Endodermal cell (in vitro differentiated cells): ENCODE data around the gene CTAG2. TPM values are rescaled to one million over a fixed set of nuclear protein-coding genes. Genes with fewer than 3 reads are reported as not detected.

Experiments used
- DNase-seq: peaks from one replicate; pipeline ENCODE4 v3.0.0-alpha.2; 2017
- H3K27ac ChIP-seq: 2 replicates; pipeline ENCODE4 v1.5.1; 2013; ENCODE audit warnings: mild to moderate bottlenecking, low read depth, low read length, moderate library complexity
- H3K27me3 ChIP-seq: 2 replicates; pipeline ENCODE4 v1.6.1; 2013; ENCODE audit warnings: mild to moderate bottlenecking, low read length, moderate library complexity; ENCODE audit not compliant: insufficient read depth, control insufficient read depth, poor library complexity, severe bottlenecking
- H3K36me3 ChIP-seq: 2 replicates; pipeline ENCODE4 v1.7.0; 2013; ENCODE audit warnings: mild to moderate bottlenecking, low read length, moderate library complexity; ENCODE audit not compliant: control insufficient read depth, insufficient read depth
- H3K4me1 ChIP-seq: one replicate; pipeline ENCODE4 v1.7.0; 2013; ENCODE audit warnings: low read length; ENCODE audit not compliant: control insufficient read depth, insufficient read depth
- H3K4me3 ChIP-seq: 2 replicates; pipeline ENCODE4 v1.5.1; 2013; ENCODE audit warnings: mild to moderate bottlenecking, low read length, moderate library complexity
- H3K9ac ChIP-seq: 2 replicates; pipeline ENCODE4 v1.6.1; 2013; ENCODE audit warnings: mild to moderate bottlenecking, low read length, moderate library complexity; ENCODE audit not compliant: poor library complexity, severe bottlenecking; ENCODE audit errors: extremely low read depth
- H3K9me3 ChIP-seq: 2 replicates; pipeline ENCODE4 v1.6.1; 2013; ENCODE audit warnings: mild to moderate bottlenecking, low read length, moderate library complexity; ENCODE audit not compliant: control insufficient read depth
- H3K27ac Mint-ChIP-seq: 2 replicates; pipeline ENCODE4 v1.8.0; 2020; ENCODE audit warnings: mixed read lengths
- H3K27me3 Mint-ChIP-seq: 2 replicates; pipeline ENCODE4 v1.8.0; 2021; ENCODE audit warnings: mild to moderate bottlenecking, mixed read lengths; ENCODE audit not compliant: insufficient read depth
- H3K36me3 Mint-ChIP-seq: 2 replicates; pipeline ENCODE4 v1.8.0; 2020; ENCODE audit warnings: low read depth, mixed read lengths
- H3K4me1 Mint-ChIP-seq: 2 replicates; pipeline ENCODE4 v1.8.0; 2020; ENCODE audit warnings: mixed read lengths
- H3K4me3 Mint-ChIP-seq: 2 replicates; pipeline ENCODE4 v1.8.0; 2020; ENCODE audit warnings: mild to moderate bottlenecking, moderate library complexity, mixed read lengths
- H3K9me3 Mint-ChIP-seq: 2 replicates; pipeline ENCODE4 v1.8.0; 2020; ENCODE audit warnings: mild to moderate bottlenecking, mixed read lengths
- WGBS, 2 experiments: methylation state at CpG; one replicate each; pipeline versions ENCODE4 v1.1.5 to v1.1.7; 2013; ENCODE audit warnings: missing lambda C conversion rate in 2 of 2, mixed read lengths in 1 of 2; ENCODE audit not compliant: insufficient coverage in 1 of 2, insufficient read length in 1 of 2; 5-methylcytosine and 5-hydroxymethylcytosine counted together
- total RNA-seq, 2 donors: library from RNA; stranded (reverse); fragmentation: NEBNext Ultra II Directional in 1 of 2; extraction: Animal tissue kit (Norgen Biotek cat#: 25700) in 1 of 2; gene quantifications; 2 replicates in 1 of 2; 3 replicates in 1 of 2; pipeline ENCODE4 v1.2.1, GENCODE V29; 2021
- TF ChIP-seq, protein P1 (sequence below): fragments of 200-600 bp; sonication (generic); conservative IDR thresholded peaks from 2 replicates; pipeline ENCODE4 v1.5.0; 2021; ENCODE audit warnings: antibody characterized with exemption, mild to moderate bottlenecking

CTAG2 gene
- total RNA-seq, 2 donors from 2014 or later: not detected

DNA sequence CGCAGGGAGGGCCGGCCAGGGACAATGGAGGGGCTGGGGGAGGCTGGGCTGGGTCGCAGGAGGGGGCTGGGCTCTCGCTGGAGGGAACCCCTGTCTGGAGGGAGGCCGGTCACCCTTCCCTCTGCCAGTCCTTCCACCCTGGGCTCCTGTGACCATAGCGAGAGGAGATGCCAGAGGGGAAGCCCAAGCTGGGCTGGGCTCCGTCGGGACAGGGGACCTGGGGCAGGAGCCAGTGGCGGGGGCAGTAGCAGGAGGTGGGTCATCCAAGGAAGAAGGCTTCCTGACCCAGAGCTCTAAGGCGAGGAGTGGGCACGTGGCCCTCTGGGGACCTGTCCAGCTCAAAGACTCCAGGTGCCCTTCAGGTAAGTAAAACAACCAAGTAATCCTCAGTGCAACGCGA, 51.2 kb downstream of the CTAG2 start:
- no peaks in the 10 kb centered on the region for H3K4me1 Mint-ChIP-seq
- no peak for DNase-seq
- 71 to 81% methylated on average over 4 to 13 of the region's 13 CpGs for WGBS, 2 experiments

More for the DNA sequence above, 51.2 kb downstream of the CTAG2 start:
- H3K4me1 ChIP-seq: no peaks in the 10 kb centered on the region
- peaks cover 7% of the 10 kb centered on the region for H3K9me3 ChIP-seq
- Mint-ChIP-seq H3K27me3 (peaks cover 13% of the 10 kb centered on the region), H3K27ac (no peak overlapping the region), H3K36me3 (no peaks in the 10 kb centered on the region), H3K9me3 (peaks cover 75% of the 10 kb centered on the region), H3K4me3 (no peak overlapping the region)
- H3K4me3 ChIP-seq: no peak overlapping the region
- H3K27ac ChIP-seq: no peak overlapping the region
- no peak overlapping the region for H3K9ac ChIP-seq
- no peaks in the 10 kb centered on the region for H3K36me3 ChIP-seq
- H3K27me3 ChIP-seq: no peaks in the 10 kb centered on the region
- TF ChIP-seq, protein P1, sequence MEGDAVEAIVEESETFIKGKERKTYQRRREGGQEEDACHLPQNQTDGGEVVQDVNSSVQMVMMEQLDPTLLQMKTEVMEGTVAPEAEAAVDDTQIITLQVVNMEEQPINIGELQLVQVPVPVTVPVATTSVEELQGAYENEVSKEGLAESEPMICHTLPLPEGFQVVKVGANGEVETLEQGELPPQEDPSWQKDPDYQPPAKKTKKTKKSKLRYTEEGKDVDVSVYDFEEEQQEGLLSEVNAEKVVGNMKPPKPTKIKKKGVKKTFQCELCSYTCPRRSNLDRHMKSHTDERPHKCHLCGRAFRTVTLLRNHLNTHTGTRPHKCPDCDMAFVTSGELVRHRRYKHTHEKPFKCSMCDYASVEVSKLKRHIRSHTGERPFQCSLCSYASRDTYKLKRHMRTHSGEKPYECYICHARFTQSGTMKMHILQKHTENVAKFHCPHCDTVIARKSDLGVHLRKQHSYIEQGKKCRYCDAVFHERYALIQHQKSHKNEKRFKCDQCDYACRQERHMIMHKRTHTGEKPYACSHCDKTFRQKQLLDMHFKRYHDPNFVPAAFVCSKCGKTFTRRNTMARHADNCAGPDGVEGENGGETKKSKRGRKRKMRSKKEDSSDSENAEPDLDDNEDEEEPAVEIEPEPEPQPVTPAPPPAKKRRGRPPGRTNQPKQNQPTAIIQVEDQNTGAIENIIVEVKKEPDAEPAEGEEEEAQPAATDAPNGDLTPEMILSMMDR: no peak

Other genes with a start within 250 kb of the CTAG2 start
- gene DNASE1L1, start 244.3 kb downstream of the CTAG2 start, total RNA-seq: 10 to 100 TPM; 13.8 to 17.0 TPM
- 10 to 100 TPM; 32.9 to 62.9 TPM for gene TAFAZZIN, start 242.0 kb downstream of the CTAG2 start, total RNA-seq
- gene ATP6AP1, start 224.9 kb downstream of the CTAG2 start, total RNA-seq: 10 to 100 TPM; 61.6 to 66.8 TPM
- 100 to 1,000 TPM; 143 to 179 TPM for gene GDI1, start 216.4 kb downstream of the CTAG2 start, total RNA-seq
- gene FAM50A, start 209.4 kb downstream of the CTAG2 start, total RNA-seq: 100 to 1,000 TPM in 1 of 2 donors, 10 to 100 TPM in 1; 91.0 to 102 TPM
- gene PLXNA3, start 195.3 kb downstream of the CTAG2 start, total RNA-seq: 10 to 100 TPM; 52.6 to 68.8 TPM
- 10 to 100 TPM; 29.5 to 34.1 TPM for gene LAGE3, start 174.3 kb downstream of the CTAG2 start, total RNA-seq
- 10 to 100 TPM; 29.1 to 35.9 TPM for gene UBL4A, start 167.0 kb downstream of the CTAG2 start, total RNA-seq
- 1 to 10 TPM; 5.4 to 9.1 TPM for gene SLC10A3, start 162.9 kb downstream of the CTAG2 start, total RNA-seq
- gene FAM3A, start 137.3 kb downstream of the CTAG2 start, total RNA-seq: 10 to 100 TPM; 23.6 to 24.3 TPM
- 10 to 100 TPM; 71.7 to 81.4 TPM for gene G6PD, start 106.7 kb downstream of the CTAG2 start, total RNA-seq
- gene IKBKG, start 106.0 kb downstream of the CTAG2 start, total RNA-seq: 10 to 100 TPM; 19.8 to 20.3 TPM
- gene CTAG1A, start 68.4 kb downstream of the CTAG2 start, total RNA-seq: not detected
- gene CTAG1B, start 34.3 kb downstream of the CTAG2 start, total RNA-seq: not detected
- under 1 TPM; 0.13 to 0.55 TPM for gene GAB3, start 97.5 kb upstream of the CTAG2 start, total RNA-seq
- gene DKC1, start 109.3 kb upstream of the CTAG2 start, total RNA-seq: 10 to 100 TPM; 66.5 to 70.8 TPM
- gene MPP1, start 151.9 kb upstream of the CTAG2 start, total RNA-seq: 10 to 100 TPM; 13.7 to 15.7 TPM
- gene SMIM9, start 181.1 kb upstream of the CTAG2 start, total RNA-seq: not detected
- 10 to 100 TPM; 23.2 to 27.7 TPM for gene F8A1, start 232.8 kb upstream of the CTAG2 start, total RNA-seq